Left lung (tissue), 10 donors: ENCODE data around the gene BBOX1. TPM values are rescaled to one million over a fixed set of nuclear protein-coding genes. Genes with fewer than 3 reads are reported as not detected.

ENCODE experiments used
- ATAC-seq: fragments of 200-7000 bp; cut with Tn5 transposase; one replicate; pipeline ENCODE4 v1.9.1; 2020; ENCODE audit warnings: moderate library complexity
- DNase-seq, 4 donors: peaks; one replicate each; pipeline ENCODE4 v3.0.0-alpha.2; 2013 to 2020
- H3K27ac ChIP-seq, 2 donors: fragments of 200-600 bp; sonication (generic) in 1 of 2; one replicate each; pipeline versions ENCODE4 v1.5.0 to v1.8.0; 2020 to 2021
- H3K27me3 ChIP-seq, 2 donors: fragments of 200-600 bp; sonication (generic) in 1 of 2; one replicate each; pipeline versions ENCODE4 v1.5.0 to v1.8.0; 2020 to 2021
- H3K36me3 ChIP-seq, 2 donors: fragments of 200-600 bp; sonication (generic) in 1 of 2; one replicate each; pipeline versions ENCODE4 v1.5.0 to v1.8.0; 2020 to 2021
- H3K4me1 ChIP-seq, 2 donors: fragments of 200-600 bp; one replicate each; pipeline ENCODE4 v1.8.0; 2021
- H3K4me3 ChIP-seq, 2 donors: fragments of 200-600 bp; sonication (generic) in 1 of 2; one replicate each; pipeline versions ENCODE4 v1.5.0 to v1.8.0; 2020 to 2021; ENCODE audit warnings: mild to moderate bottlenecking in 1 of 2
- H3K9me3 ChIP-seq, 2 donors: fragments of 200-600 bp; sonication (generic) in 1 of 2; one replicate each; pipeline versions ENCODE4 v1.5.0 to v1.8.0; 2020 to 2021
- CTCF ChIP-seq, 2 donors: fragments of 200-600 bp; sonication (generic) in 1 of 2; IDR thresholded peaks; one replicate each; pipeline versions ENCODE4 v1.5.0 to v1.8.0; 2021; ENCODE audit warnings: antibody characterized with exemption in 2 of 2
- intact Hi-C, 2 donors: fragments of 100-400 bp; cut with DNase I; formaldehyde crosslinking; loops; one replicate each; pipeline versions ENCODE4 v1.11.2 to v1.14.2; 2022
- polyA plus RNA-seq, 6 donors: library from polyadenylated mRNA; unstranded; fragments of 120-200 nt; gene quantifications; one replicate each; pipeline ENCODE4 v1.2.1, GENCODE V29; 2013; ENCODE audit not compliant: insufficient read length in 6 of 6
- total RNA-seq, 2 donors: library from RNA; stranded (reverse); fragmentation: NEBNext Ultra II Directional; extraction: Animal tissue kit (Norgen Biotek cat#: 25700); gene quantifications; one replicate each; pipeline ENCODE4 v1.2.1, GENCODE V29; 2021
- donor health status: DM: no; HTN: yes; CAD: no.
- donor health status: DM: no; HTN: no; CAD: no.

The BBOX1 gene
- total and polyA plus RNA-seq, 8 donors, result 0.11 to 0.64 (median 0.36) TPM; not detected in 2

- TF ChIP-seq CTCF (IDR thresholded peaks at IDR 0.05), result no peak
- Histone ChIP-seq H3K4me3 (no peak overlapping the region), H3K9me3 (no peaks in the 10 kb centered on the region), H3K4me1 (no peaks in the 10 kb centered on the region), H3K27me3 (no peaks in the 10 kb centered on the region), H3K36me3 (no peaks in the 10 kb centered on the region), H3K27ac (no peak overlapping the region)
- DNase-seq (no peak), ATAC-seq (no peak)
- intact Hi-C loops, result no loop called here
Observed at GRCh38 chr11:27097551-27097950, 56.9 kb downstream of the BBOX1 start.

- H3K27me3 ChIP-seq, result no peaks in the 10 kb centered on the region
- H3K27ac ChIP-seq, result no peak overlapping the region
- no peaks in the 10 kb centered on the region for H3K4me1 ChIP-seq
- DNase-seq (no peak), ATAC-seq (no peak)
- TF ChIP-seq CTCF (IDR thresholded peaks at IDR 0.05), result no peak
- no peaks in the 10 kb centered on the region for H3K9me3 ChIP-seq
- H3K36me3 ChIP-seq, result no peaks in the 10 kb centered on the region
- intact Hi-C loops, result no loop called here
- no peak overlapping the region for H3K4me3 ChIP-seq
Observed at GRCh38 chr11:27100534-27100933, 59.9 kb downstream of the BBOX1 start.

GRCh38 chr11:27107548-27107947, 66.9 kb downstream of the BBOX1 start:
- no peaks in the 10 kb centered on the region for H3K36me3 ChIP-seq
- H3K9me3 ChIP-seq, result no peaks in the 10 kb centered on the region
- H3K4me3 ChIP-seq, result no peak overlapping the region
- intact Hi-C loops, result no loop called here
- DNase-seq (no peak), ATAC-seq (no peak)
- no peaks in the 10 kb centered on the region for H3K27me3 ChIP-seq
- no peaks in the 10 kb centered on the region for H3K4me1 ChIP-seq
- TF ChIP-seq CTCF (IDR thresholded peaks at IDR 0.05), result no peak
- no peak overlapping the region for H3K27ac ChIP-seq

GRCh38 chr11:27108809-27109208, 68.2 kb downstream of the BBOX1 start:
- H3K4me1 ChIP-seq, result no peaks in the 10 kb centered on the region
- no peak overlapping the region for H3K27ac ChIP-seq
- no peaks in the 10 kb centered on the region for H3K27me3 ChIP-seq
- no peak for TF ChIP-seq CTCF (IDR thresholded peaks at IDR 0.05)
- DNase-seq (no peak), ATAC-seq (no peak)
- no peak overlapping the region for H3K4me3 ChIP-seq
- no peaks in the 10 kb centered on the region for H3K9me3 ChIP-seq
- H3K36me3 ChIP-seq, result no peaks in the 10 kb centered on the region
- intact Hi-C loops, result no loop called here

GRCh38 chr11:27111896-27112295, 71.3 kb downstream of the BBOX1 start:
- Histone ChIP-seq H3K36me3 (no peaks in the 10 kb centered on the region), H3K4me1 (no peaks in the 10 kb centered on the region), H3K4me3 (no peak overlapping the region), H3K9me3 (no peaks in the 10 kb centered on the region), H3K27me3 (no peaks in the 10 kb centered on the region), H3K27ac (no peak overlapping the region)
- intact Hi-C loops, result no loop called here
- TF ChIP-seq CTCF (IDR thresholded peaks at IDR 0.05), result no peak
- DNase-seq, result no peak
- ATAC-seq, result no peak
